ENCODE data around the gene HOXB7.

HOXB7 gene

DNA sequence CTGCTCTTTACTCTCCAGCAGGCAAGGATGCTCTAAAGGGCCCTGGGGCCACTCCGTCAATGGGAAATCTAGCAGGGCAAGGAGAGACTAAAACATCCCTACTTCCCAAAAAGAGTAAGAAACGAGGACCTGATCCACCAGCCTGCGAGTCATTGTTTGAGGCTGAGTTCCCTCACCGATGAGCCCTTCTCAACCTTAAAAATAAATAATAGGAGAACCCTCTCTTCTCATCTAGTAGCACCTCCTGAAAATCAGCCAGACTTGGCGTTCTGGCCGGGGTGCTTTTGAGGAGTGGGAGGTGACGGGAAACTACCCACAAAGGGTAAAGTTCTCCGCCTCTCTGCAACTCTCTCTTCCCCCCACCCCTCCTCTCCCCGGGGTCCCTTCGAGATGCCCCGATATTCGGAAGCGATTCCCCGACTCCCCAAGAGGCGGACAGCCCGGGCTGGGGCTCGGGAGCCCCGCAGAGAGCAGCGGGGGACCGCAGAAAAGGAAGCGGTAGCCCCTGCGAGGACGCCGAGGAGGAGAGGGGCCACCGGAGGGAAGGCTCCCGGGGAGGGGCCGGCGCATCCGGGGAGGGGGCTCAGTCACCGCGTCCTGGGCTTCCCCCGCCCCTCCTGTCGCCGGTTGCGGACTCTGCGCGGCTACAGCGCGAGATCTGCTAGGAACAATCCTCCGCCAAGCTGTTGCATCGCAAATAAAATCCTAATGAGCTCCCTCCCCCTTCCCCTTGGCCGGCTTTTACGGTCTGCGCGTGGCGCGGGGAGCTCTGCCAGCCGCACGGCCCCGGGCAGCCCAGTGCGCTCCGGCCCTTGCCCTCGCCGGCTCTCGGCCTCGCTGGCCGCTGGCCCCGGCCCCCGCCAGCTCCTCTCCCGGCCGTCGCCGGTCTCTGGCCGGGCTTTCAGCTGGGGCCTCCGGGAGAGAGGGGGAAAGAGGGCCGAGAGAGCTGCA is 14.0 kb upstream of the HOXB7 start:
- Mint-ChIP-seq H3K36me3 (ENCODE audit: low read depth) (no peaks in the 10 kb centered on the region), H3K27me3 (ENCODE audit: low read depth) (peaks cover 100% of the 10 kb centered on the region), H3K4me1 (peaks cover 34% of the 10 kb centered on the region), H3K9me3 (no peaks in the 10 kb centered on the region), H3K27ac (peak overlapping the region in 2 of 3 experiments; percentile 26 to 93), H3K4me3 (peak overlapping the region; percentile 87 to 95 (median 93))
- TF ChIP-seq, protein P1, sequence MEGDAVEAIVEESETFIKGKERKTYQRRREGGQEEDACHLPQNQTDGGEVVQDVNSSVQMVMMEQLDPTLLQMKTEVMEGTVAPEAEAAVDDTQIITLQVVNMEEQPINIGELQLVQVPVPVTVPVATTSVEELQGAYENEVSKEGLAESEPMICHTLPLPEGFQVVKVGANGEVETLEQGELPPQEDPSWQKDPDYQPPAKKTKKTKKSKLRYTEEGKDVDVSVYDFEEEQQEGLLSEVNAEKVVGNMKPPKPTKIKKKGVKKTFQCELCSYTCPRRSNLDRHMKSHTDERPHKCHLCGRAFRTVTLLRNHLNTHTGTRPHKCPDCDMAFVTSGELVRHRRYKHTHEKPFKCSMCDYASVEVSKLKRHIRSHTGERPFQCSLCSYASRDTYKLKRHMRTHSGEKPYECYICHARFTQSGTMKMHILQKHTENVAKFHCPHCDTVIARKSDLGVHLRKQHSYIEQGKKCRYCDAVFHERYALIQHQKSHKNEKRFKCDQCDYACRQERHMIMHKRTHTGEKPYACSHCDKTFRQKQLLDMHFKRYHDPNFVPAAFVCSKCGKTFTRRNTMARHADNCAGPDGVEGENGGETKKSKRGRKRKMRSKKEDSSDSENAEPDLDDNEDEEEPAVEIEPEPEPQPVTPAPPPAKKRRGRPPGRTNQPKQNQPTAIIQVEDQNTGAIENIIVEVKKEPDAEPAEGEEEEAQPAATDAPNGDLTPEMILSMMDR (IDR thresholded peaks at IDR 0.05; ENCODE audit: unreplicated experiment in 3 of 3), result no peak

DNA sequence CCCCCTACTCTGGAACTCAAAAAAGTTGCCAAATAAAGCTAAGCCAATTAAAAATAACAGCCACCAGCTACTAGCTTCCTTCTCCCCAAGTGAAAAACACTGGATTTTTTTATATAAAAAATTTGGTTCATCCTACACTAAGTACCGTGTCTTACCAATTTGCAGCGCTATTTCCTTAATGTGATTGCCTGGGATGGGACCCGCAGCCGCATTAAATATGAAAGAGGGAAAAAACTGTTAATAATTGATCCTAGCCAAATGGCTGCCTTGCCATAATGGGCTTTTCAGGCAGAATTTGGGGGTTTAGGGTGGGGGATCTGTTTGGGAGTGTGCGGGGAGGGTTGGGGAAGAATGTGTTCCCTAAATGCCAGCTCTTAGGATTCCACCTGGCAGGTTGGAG is 13.3 kb upstream of the HOXB7 start:
- peaks cover 100% of the 10 kb centered on the region for H3K27me3 Mint-ChIP-seq (ENCODE audit: low read depth)
- TF ChIP-seq, protein P1 (IDR thresholded peaks at IDR 0.05; ENCODE audit: unreplicated experiment in 3 of 3), result no peak
- peak overlapping the region in 2 of 3 experiments; percentile 26 to 62 for H3K27ac Mint-ChIP-seq
- H3K36me3 Mint-ChIP-seq (ENCODE audit: low read depth), result no peaks in the 10 kb centered on the region
- no peaks in the 10 kb centered on the region for H3K9me3 Mint-ChIP-seq
- peak overlapping the region; percentile 61 to 81 (median 81) for H3K4me3 Mint-ChIP-seq
- H3K4me1 Mint-ChIP-seq, result peaks cover 40% of the 10 kb centered on the region

DNA sequence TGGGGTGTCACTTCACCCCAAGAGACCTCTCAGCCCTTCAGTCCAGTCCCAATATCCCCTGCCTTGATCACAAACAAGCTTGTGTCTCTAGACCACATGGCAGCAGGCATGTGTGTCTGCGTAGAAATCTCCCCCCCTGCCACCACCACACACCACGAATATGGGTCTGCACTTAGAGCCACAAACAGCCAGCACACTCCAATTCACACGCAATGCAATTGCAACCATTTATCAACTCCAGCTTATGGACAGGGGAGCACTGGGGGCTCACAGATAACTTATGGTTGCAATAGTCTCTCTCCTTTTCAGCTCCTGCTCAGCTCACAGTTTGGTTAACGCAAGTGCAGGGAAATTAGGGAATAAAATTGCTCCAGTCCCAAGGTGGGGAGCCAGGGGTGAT is 12.8 kb upstream of the HOXB7 start:
- H3K4me3 Mint-ChIP-seq, result peak overlapping the region; percentile 61 to 81 (median 81)
- H3K27me3 Mint-ChIP-seq (ENCODE audit: low read depth), result peaks cover 100% of the 10 kb centered on the region
- no peaks in the 10 kb centered on the region for H3K36me3 Mint-ChIP-seq (ENCODE audit: low read depth)
- peaks cover 44% of the 10 kb centered on the region for H3K4me1 Mint-ChIP-seq
- no peaks in the 10 kb centered on the region for H3K9me3 Mint-ChIP-seq
- H3K27ac Mint-ChIP-seq, result peak overlapping the region in 1 of 3 experiments; percentile 26
- TF ChIP-seq, protein P1 (IDR thresholded peaks at IDR 0.05; ENCODE audit: unreplicated experiment in 3 of 3), result no peak

DNA sequence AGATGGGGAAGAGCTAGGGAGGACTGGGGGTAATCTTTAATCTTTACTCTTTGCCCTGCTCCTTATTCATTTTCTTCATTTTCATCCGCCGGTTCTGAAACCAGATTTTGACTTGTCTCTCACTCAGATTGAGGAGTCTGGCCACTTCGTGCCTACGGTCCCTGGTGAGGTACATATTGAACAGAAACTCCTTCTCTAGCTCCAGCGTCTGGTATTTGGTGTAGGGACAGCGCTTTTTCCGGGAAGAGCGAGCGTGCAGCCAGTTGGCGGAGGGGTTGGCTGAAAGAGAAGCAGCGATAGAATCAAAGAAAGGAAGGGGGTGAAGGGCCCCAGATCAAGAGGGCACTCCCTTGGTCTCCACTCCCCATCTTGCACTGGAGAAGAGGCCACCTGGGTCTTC is 12.0 kb upstream of the HOXB7 start:
- peaks cover 43% of the 10 kb centered on the region for H3K4me1 Mint-ChIP-seq
- no peaks in the 10 kb centered on the region for H3K36me3 Mint-ChIP-seq (ENCODE audit: low read depth)
- H3K27ac Mint-ChIP-seq, result peak overlapping the region in 1 of 3 experiments; percentile 64
- H3K9me3 Mint-ChIP-seq, result no peaks in the 10 kb centered on the region
- H3K4me3 Mint-ChIP-seq, result peak overlapping the region; percentile 61 to 81 (median 66)
- peaks cover 100% of the 10 kb centered on the region for H3K27me3 Mint-ChIP-seq (ENCODE audit: low read depth)
- TF ChIP-seq, protein P1 (IDR thresholded peaks at IDR 0.05; ENCODE audit: unreplicated experiment in 3 of 3), result no peak

DNA sequence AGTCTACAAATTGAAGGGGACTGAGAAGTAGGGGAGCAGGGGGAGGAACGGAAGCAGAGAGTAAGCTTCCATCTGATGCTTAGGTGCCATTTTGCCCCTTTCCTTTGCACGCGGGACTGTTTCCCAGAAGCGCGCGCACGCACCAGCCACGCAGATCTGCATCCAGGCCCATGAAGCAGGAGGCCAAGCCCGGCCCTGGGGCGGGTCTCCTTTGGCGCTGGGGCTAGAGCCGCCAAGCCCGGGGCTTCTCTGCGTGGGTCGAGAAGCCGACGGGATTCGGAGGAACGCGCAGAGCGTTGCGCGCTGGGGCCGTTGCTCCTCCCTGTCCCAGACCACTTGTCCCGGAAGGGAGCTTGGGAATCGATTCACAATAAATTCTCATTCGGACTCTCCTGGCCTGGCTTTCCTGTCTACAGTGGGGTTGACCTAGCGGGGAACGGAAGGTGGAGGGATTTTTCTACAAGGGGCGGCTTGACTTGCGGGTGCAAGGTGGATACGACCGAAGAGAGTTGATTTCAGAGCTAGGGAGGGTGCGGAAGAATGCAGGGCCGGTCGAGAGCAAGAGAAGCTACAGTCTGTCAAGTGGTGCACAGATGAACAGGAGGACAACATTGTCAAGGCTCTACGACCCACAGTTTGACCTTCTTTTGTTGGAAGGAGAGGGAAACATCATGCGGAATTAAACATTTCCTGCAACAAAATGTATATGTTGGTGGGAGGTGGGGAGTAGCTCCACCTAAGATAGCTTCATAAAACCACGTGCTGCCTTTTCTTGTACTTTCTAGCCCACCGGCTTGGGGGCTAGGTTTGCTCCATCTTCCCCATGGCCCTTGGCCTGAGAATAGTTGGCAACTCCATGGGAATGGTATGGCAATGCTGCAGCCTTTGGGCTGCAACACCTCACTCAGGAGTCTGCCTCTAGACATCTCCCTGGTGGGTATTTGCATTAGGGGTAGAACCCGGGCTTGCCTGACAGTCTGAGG is 10.9 kb upstream of the HOXB7 start:
- TF ChIP-seq, protein P1 (IDR thresholded peaks at IDR 0.05; ENCODE audit: unreplicated experiment in 3 of 3), result no peak
- peaks cover 45% of the 10 kb centered on the region for H3K4me1 Mint-ChIP-seq
- H3K9me3 Mint-ChIP-seq, result no peaks in the 10 kb centered on the region
- no peaks in the 10 kb centered on the region for H3K36me3 Mint-ChIP-seq (ENCODE audit: low read depth)
- peaks cover 100% of the 10 kb centered on the region for H3K27me3 Mint-ChIP-seq (ENCODE audit: low read depth)
- H3K27ac Mint-ChIP-seq, result peak overlapping the region; percentile 68 to 98 (median 73)
- H3K4me3 Mint-ChIP-seq, result peak overlapping the region; percentile 74 to 98 (median 85)
